NCI-H2107 treated with DMSO at 0.1 percent for 48 hours (cell line): ENCODE measurements around the gene NCAPD2.

ENCODE experiments used
- DNase-seq: peaks from one replicate; lab custom pipeline; 2025; ENCODE audit not compliant: unreplicated experiment; lab: John Stamatoyannopoulos, UW

NCAPD2 gene, protein sequence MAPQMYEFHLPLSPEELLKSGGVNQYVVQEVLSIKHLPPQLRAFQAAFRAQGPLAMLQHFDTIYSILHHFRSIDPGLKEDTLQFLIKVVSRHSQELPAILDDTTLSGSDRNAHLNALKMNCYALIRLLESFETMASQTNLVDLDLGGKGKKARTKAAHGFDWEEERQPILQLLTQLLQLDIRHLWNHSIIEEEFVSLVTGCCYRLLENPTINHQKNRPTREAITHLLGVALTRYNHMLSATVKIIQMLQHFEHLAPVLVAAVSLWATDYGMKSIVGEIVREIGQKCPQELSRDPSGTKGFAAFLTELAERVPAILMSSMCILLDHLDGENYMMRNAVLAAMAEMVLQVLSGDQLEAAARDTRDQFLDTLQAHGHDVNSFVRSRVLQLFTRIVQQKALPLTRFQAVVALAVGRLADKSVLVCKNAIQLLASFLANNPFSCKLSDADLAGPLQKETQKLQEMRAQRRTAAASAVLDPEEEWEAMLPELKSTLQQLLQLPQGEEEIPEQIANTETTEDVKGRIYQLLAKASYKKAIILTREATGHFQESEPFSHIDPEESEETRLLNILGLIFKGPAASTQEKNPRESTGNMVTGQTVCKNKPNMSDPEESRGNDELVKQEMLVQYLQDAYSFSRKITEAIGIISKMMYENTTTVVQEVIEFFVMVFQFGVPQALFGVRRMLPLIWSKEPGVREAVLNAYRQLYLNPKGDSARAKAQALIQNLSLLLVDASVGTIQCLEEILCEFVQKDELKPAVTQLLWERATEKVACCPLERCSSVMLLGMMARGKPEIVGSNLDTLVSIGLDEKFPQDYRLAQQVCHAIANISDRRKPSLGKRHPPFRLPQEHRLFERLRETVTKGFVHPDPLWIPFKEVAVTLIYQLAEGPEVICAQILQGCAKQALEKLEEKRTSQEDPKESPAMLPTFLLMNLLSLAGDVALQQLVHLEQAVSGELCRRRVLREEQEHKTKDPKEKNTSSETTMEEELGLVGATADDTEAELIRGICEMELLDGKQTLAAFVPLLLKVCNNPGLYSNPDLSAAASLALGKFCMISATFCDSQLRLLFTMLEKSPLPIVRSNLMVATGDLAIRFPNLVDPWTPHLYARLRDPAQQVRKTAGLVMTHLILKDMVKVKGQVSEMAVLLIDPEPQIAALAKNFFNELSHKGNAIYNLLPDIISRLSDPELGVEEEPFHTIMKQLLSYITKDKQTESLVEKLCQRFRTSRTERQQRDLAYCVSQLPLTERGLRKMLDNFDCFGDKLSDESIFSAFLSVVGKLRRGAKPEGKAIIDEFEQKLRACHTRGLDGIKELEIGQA (N-terminal part only)

DNA sequence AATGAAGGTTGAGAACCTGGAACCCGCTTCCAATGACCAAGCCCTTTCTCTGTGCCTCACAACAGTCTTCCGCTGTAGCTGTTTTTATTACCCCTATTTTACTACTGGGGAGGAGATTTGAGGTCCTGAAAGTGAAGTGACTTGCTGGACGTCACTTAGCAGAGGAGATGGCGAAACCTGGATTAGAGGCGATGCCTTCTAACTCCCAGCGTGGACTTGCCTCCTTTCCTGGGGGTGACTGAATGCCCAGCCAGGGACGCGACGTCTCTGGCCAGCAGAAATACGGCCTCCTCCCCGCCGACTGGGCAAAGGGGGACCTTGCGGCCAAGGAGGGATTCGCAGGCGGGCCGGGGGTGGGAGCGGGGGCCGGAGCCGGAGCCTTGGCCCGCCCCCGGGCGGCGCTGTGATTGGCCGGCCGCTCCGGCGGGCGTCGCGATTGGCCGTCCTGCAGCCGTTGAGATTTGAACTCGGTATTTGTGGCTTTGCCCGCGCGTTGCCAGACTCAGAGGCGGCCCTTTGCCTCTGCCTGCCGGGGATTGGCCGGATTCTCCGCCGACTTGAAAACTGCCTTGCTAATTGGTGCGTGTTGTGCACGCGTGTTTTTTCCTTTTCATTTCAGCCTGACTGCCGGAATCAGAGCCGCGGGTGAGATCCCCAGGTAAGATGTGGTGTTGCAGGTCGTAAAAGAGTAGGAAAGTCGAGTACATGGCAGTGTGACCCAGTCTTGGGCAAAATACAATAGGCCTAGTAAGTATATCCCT, at the start of gene NCAPD2:
TSS of gene NCAPD2 (plus strand) at position 606 of the 761 bp plus-strand sequence. CDS start 997 bp downstream, outside the sequence.
- peak; percentile 93 for DNase-seq

DNA sequence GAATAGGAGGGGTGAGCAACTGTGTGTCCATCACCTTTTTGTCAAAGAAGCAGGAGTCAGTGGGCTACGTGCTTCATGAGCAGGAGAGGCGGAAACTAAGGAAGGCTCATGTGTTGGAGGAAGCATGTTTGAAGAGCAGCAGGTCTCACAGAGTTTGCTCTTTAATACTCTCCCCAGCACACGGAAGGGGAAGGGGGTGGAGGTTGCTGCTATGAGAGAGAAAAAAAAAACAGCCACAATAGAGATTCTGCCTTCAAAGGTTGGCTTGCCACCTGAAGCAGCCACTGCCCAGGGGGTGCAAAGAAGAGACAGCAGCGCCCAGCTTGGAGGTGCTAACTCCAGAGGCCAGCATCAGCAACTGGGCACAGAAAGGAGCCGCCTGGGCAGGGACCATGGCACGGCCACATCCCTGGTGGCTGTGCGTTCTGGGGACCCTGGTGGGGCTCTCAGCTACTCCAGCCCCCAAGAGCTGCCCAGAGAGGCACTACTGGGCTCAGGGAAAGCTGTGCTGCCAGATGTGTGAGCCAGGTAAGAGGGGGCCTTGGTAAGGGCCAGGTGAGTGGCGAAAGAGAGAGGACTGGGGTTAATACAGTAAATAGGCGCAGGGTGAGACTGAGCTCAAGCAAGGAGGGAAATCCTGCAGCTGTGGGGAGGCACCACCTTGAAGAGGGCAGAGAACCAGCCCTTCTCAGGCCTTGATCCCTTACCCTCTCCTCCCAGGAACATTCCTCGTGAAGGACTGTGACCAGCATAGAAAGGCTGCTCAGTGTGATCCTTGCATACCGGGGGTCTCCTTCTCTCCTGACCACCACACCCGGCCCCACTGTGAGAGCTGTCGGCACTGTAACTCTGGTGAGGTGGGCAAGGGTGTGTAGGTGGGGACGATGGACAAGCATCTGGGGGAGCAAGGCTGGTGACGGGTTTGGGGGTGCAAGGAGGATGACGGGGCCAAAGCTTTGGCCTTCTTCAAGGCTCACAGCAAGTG, 48.9 kb upstream of the NCAPD2 start, which contains the start of gene CD27:
TSS of gene CD27 (plus strand) at position 252 of the 985 bp plus-strand sequence. CDS start at position 393, 141 bp downstream.
- DNase-seq: no peak

DNA sequence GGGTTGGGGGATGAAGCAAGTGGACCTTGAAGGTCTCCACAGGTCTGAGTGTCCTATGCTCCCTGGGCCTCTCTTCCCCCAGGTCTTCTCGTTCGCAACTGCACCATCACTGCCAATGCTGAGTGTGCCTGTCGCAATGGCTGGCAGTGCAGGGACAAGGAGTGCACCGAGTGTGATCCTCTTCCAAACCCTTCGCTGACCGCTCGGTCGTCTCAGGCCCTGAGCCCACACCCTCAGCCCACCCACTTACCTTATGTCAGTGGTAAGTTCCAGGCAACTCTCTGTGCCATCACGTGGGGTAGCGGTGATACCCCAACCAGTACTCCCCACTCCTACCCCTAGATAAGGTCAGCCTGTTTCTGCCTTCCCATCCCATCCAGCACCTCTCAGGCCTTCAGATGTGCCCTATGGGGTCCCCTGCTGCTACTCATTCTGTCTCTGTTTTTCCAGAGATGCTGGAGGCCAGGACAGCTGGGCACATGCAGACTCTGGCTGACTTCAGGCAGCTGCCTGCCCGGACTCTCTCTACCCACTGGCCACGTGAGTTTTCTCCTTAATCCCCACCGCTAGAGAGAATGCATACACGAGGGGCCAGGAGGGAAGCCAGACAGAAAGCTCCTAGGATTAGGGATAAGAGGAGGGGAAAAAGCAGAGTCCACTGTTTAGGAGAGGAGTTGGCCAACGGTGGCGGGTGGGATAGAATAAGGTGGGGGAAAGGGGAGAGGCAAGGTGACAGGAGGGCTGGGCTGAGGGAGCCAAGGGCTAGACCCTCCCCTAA, 43.6 kb upstream of the NCAPD2 start:
- no peak for DNase-seq

DNA sequence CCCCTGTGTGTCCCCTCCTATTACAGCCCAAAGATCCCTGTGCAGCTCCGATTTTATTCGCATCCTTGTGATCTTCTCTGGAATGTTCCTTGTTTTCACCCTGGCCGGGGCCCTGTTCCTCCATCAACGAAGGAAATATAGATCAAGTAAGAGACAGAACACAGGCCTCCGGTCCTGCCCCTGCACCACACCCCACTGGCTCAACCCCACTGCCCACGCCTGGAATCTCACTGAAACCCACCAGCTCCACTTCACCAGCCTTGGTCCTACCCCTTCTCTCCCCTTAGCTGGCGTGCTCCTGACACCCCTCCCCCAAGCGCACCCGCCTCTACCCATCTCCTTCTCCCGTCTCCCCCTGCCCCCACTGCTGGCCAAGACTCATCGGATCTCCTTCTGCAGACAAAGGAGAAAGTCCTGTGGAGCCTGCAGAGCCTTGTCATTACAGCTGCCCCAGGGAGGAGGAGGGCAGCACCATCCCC, 43.0 kb upstream of the NCAPD2 start:
- no peak for DNase-seq

DNA sequence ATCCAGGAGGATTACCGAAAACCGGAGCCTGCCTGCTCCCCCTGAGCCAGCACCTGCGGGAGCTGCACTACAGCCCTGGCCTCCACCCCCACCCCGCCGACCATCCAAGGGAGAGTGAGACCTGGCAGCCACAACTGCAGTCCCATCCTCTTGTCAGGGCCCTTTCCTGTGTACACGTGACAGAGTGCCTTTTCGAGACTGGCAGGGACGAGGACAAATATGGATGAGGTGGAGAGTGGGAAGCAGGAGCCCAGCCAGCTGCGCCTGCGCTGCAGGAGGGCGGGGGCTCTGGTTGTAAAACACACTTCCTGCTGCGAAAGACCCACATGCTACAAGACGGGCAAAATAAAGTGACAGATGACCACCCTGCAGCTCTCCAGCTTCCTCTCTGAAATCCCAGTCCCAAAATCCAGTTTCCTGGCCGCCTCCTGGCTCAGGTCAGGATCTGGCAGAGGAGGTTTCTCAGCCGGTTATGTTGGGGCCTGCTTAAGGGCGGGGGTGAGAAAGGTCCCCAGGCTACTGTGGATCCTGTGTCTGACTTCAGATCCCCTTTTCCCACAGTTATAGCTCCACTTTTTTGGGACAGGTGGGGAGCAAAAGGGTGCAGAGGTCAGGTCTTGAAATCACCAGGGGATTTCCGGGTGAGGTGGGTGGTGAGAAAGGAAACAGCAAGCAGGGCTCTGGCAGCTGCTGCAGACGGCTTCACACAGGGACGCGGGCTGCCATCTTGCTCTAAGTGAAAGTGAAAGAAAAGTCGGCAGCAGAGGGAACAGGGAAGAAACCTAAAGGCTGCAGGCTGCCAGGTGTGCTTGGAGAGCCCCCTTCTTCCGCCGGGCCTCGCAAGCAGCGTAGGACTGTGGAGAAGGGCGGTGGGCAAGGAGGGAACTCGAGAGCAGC, 42.3 kb upstream of the NCAPD2 start, which contains the start of gene TAPBPL:
TSS of gene TAPBPL (plus strand) at position 695 of the 897 bp plus-strand sequence. CDS start 207 bp downstream, outside the sequence.
- peak; percentile 94 for DNase-seq

DNA sequence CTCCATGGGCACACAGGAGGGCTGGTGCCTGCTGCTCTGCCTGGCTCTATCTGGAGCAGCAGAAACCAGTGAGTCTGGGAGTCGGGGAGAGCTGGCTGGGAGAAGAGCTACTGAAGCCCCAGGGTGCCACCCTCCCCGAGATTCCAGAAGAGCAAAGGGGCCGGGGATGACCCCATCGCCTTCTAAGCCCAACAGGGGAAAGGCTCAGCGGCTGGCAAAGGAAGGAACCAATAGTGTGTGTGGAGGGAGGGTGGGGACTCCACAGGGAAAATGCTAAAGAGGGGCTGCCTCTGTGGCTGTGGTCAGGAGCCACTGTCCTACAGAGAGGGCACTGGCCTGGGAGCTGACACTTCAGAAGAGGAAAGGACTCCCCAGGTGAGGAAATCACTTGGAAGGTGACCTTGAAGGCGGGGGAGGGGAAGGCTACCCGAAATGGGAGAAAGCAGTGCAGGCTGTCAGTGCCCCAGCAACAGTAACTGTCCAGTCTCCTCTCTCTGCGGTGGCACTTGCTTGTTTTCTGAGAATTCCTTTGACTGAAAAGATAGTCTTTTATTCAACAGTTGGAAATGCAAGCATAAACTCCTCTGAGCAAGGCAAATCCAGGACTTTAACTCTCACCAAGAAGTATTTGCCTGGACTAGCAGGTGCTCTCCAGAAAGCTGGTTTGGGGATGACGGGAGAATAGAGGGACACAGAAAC, 41.5 kb upstream of the NCAPD2 start:
- peak; percentile 42 for DNase-seq

DNA sequence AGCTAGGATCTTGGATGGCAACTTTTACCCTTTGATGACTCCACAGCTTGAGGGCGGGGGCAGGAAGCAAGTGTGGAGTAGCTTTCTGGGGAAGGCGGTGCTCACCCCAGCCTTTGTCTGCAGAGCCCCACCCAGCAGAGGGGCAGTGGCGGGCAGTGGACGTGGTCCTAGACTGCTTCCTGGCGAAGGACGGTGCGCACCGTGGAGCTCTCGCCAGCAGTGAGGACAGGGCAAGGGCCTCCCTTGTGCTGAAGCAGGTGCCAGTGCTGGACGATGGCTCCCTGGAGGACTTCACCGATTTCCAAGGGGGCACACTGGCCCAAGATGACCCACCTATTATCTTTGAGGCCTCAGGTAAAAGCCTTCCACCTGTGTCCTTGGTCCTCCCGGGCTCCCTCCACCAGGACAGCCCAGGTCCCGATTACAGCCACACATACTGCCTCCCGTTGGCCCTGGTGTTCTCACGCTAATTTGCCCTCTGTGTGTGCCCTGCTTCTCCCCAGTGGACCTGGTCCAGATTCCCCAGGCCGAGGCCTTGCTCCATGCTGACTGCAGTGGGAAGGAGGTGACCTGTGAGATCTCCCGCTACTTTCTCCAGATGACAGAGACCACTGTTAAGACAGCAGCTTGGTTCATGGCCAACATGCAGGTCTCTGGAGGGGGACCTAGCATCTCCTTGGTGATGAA, 40.8 kb upstream of the NCAPD2 start:
- no peak for DNase-seq

DNA sequence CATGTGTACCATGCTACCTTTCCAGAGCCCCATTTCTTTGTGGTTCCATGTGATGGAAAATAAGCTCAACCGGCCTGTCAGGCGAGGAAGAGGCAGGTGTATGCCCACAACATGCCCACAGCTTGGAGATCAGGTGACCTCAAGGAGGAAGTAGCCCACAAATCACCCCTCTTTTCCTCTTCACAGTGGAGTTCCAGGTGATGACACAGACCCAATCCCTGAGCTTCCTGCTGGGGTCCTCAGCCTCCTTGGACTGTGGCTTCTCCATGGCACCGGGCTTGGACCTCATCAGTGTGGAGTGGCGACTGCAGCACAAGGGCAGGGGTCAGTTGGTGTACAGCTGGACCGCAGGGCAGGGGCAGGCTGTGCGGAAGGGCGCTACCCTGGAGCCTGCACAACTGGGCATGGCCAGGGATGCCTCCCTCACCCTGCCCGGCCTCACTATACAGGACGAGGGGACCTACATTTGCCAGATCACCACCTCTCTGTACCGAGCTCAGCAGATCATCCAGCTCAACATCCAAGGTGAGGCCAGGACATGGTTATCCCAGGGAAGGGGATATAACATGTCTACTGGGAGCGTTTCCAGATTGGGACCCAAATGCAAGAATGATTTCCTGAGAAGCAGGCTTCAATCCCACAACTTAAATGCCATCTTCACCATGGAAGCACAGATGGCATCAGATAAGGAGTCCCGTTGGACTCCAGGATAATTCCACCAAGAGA, 36.5 kb upstream of the NCAPD2 start:
- DNase-seq: no peak

DNA sequence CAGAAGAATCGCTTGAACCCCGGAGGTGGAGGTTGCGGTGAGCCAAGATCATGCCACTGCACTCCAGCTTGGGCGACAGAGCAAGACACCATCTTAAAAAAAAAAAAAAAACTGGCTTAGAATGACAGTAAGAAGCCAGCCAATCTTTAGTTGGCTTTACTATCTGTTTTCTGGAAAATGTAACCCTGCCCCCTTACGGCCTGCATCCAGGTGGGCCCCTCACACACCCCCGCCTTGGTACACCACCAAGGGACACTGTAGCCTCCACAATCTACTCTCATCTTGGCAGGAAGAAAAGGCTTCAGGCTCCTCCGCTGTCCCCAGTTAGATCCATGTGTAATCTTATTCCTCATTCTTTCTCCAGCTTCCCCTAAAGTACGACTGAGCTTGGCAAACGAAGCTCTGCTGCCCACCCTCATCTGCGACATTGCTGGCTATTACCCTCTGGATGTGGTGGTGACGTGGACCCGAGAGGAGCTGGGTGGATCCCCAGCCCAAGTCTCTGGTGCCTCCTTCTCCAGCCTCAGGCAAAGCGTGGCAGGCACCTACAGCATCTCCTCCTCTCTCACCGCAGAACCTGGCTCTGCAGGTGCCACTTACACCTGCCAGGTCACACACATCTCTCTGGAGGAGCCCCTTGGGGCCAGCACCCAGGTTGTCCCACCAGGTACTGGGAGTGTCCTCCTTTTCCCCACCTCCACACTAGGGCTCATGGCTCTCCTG, 35.5 kb upstream of the NCAPD2 start:
- DNase-seq: peak; percentile 97

DNA sequence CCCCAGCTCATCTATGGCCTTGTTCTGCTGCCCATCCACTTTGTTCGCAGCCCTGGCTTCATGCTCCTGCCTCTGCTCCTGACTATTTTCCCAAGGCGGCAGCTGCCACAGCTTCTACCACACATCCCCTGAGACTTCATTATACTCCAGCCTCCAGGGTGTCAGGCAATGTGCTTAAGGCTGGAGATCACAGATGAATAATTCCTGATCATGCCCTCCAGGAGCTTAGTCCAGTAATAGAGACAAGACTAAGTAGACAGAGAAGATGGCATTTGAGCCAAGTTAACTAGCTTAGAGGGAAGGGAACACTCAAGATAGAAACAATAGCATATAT, 34.9 kb upstream of the NCAPD2 start:
- DNase-seq: peak; percentile 97

DNA sequence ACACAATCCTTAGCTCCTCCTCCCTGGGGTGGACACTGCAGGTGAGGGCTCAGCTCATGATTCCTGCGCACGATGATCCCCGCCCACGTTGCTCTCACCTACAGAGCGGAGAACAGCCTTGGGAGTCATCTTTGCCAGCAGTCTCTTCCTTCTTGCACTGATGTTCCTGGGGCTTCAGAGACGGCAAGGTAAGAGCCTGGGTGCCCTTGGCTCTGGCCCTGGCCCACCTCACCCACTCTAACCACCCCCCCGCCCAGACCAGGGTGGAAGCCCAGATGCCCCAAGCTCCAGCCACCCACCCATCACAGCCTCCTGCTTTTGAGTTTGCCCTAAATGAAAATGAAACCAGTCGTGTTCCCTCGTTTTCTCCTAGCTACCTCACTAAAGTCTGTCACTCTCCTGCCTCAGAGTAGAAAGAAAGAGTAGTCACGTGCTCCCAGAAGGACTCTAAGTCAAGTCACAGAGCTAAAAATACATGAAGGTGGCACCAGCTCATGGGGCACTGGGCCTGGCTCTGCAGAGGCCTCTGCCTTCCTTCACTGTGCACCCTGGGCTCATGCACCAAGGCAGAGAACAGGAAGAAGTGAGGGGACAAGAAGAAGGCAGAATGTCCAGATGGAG, 33.0 kb upstream of the NCAPD2 start:
- DNase-seq: no peak

DNA sequence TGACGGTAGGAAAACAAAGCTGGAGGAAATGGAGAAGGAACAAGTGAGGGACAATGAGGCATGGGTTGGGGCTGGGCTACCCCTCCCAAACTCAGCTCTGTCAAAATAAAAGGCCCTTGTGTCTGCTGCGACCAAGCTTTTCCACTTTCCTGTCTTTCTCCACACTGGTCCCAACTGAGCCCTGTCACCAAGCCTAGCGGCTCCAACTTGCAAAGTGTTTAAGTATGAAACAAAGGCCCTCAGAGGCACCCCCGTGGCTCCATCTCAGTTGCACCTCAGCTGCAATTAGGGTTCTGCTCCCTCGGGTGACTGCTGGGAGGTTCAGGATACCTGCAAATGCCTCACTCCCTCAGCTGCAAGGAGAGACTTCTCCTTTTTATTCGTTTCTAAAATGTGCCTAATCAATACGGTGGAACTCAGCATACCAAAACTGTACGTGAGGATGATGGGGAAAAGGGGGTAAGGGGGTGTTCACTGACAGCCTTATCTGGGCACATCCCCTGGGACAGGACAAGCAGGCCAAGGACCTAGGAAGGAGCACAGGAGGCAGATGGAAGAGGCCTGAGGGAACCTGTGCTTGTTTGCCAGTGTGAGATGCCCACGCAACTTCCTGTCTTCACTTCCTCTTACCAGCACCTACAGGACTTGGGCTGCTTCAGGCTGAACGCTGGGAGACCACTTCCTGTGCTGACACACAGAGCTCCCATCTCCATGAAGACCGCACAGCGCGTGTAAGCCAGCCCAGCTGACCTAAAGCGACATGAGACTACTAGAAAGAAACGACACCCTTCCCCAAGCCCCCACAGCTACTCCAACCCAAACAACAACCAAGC, 32.3 kb upstream of the NCAPD2 start:
- DNase-seq: no peak
